Measurements from ENCODE around the gene CELF4.

Gene CELF4

DNA sequence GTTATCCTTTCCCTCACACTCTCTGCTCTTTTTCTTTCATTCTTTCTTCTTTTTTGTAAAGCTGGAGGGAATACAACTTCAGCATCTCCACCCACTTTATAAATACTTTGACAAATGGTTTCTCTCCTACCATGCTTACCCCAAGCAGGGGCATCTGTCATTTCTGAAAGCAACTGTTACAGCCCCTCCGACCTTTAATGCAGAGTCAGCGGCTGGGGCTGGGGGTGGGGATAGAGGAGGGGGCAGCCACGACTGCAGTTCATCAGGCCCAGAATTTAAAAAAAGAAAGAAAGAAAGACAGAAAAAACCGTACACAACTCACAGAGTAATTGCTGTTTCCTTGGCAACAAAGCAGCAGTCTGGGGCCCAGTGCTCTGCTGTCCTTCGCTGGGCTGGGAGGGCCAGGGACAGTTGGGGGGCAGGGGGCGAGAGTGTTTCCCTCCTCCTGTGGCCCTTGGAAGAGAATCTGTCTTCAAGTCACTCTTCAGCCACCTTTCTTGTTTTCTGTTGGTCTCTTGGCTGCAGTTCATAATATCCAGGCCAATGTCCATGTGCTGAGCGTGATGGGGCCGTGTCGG, 53.8 kb downstream of the CELF4 start:
- no peak for TF ChIP-seq CTCF (IDR thresholded peaks at IDR 0.05)
- H3K27ac ChIP-seq = no peak overlapping the region
- DNase-seq (ENCODE audit: low spot score) = no peak
- no peak overlapping the region for H3K4me3 ChIP-seq

DNA sequence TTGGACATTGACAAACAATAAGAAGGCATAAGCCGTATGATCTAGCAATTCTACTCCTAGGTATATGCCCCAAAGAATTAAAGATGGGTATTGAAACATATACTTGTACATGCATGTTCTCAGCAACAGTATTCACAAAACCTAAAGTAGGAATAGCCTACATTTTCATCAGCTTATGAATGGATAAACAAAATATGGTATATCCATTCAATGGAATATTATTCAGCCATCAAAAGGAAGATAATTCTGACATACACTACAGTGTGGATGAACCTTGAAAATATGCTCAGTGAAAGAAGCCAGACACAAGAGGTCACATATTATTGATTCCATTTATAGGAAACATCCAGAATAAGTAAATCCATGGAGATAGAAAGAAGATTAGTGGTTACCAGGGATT, 56.0 kb downstream of the CELF4 start:
- no peak for DNase-seq (ENCODE audit: low spot score)
- no peak overlapping the region for H3K4me3 ChIP-seq
- no peak for TF ChIP-seq CTCF (IDR thresholded peaks at IDR 0.05)
- H3K27ac ChIP-seq = no peak overlapping the region

- DNase-seq (ENCODE audit: low spot score) = no peak
- TF ChIP-seq CTCF (IDR thresholded peaks at IDR 0.05) = no peak
- H3K27ac ChIP-seq = no peak overlapping the region
- no peak overlapping the region for H3K4me3 ChIP-seq
Measured at GRCh38 chr18:37508207-37508606, 57.4 kb downstream of the CELF4 start.

- H3K4me3 ChIP-seq = no peak overlapping the region
- no peak for DNase-seq (ENCODE audit: low spot score)
- H3K27ac ChIP-seq = no peak overlapping the region
- no peak for TF ChIP-seq CTCF (IDR thresholded peaks at IDR 0.05)
Measured at GRCh38 chr18:37507239-37507638, 58.4 kb downstream of the CELF4 start.

- no peak for DNase-seq (ENCODE audit: low spot score)
- Histone ChIP-seq H3K27ac (no peak overlapping the region), H3K4me3 (no peak overlapping the region)
- TF ChIP-seq CTCF (IDR thresholded peaks at IDR 0.05) = no peak
Measured at GRCh38 chr18:37506001-37506400, 59.6 kb downstream of the CELF4 start.

- H3K27ac ChIP-seq = no peak overlapping the region
- TF ChIP-seq CTCF (IDR thresholded peaks at IDR 0.05) = no peak
- no peak overlapping the region for H3K4me3 ChIP-seq
- DNase-seq (ENCODE audit: low spot score) = no peak
Measured at GRCh38 chr18:37505321-37505720, 60.3 kb downstream of the CELF4 start.

- H3K4me3 ChIP-seq = no peak overlapping the region
- TF ChIP-seq CTCF (IDR thresholded peaks at IDR 0.05) = no peak
- H3K27ac ChIP-seq = no peak overlapping the region
- no peak for DNase-seq (ENCODE audit: low spot score)
Measured at GRCh38 chr18:37502601-37503000, 63.0 kb downstream of the CELF4 start.

Measured in coronary artery (tissue), 2 donors.